HG03039 (cell line): ENCODE data around the gene ISG15.
"Not testable (repeated sequence)": the region's sequence is repeated elsewhere in the genome, so short reads cannot be mapped to it uniquely, and the experiment has no call there.

Experiments used
- ATAC-seq: cut with Tn5 transposase; IDR thresholded peaks from one replicate; pipeline ENCODE4 v1.9.1; 2021; ENCODE audit warnings: mild to moderate bottlenecking, moderate library complexity; ENCODE audit not compliant: unreplicated experiment

The ISG15 gene

DNA sequence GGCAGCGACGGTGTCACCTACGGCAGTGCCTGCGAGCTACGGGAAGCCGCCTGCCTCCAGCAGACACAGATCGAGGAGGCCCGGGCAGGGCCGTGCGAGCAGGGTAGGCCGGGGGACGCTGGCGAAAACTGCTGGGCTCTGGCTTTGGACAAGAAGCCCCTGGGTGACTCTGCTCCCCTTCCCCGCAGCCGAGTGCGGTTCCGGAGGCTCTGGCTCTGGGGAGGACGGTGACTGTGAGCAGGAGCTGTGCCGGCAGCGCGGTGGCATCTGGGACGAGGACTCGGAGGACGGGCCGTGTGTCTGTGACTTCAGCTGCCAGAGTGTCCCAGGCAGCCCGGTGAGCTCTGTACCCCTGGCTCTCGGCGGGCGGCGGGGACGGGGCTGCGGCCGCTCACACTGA is 30.6 kb downstream of the ISG15 start:
- no peak for ATAC-seq

DNA sequence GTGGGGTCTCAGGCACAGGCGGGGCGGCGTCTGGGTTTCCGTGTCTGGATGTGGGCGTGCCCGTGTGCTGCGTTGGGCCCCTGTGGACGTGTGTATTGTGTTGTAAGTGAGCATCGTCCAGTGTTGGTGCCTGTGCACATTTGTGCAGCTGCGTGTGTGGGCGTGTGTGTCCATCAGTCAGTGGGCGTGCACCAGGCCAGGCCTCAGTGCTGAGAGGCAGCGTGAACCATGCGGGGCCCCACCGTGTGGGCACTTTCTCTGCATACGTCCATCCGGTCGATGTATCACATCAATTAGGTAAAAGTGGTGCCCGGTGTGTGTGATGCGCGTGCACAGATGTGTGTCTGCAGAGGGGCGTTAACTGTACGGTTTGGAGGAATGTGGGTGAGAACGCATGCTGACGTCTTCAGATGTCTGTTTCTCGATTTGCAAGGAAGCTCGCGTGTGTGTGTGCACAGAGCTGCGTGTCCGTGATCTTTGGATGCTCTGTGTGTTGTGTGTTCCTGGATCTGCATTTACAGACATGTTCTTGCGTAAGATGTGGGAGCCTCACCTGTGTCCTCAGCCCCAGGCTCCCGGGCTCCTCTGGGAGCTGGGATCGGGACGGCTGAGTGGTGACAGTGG is 31.3 kb downstream of the ISG15 start:
- no peak for ATAC-seq

DNA sequence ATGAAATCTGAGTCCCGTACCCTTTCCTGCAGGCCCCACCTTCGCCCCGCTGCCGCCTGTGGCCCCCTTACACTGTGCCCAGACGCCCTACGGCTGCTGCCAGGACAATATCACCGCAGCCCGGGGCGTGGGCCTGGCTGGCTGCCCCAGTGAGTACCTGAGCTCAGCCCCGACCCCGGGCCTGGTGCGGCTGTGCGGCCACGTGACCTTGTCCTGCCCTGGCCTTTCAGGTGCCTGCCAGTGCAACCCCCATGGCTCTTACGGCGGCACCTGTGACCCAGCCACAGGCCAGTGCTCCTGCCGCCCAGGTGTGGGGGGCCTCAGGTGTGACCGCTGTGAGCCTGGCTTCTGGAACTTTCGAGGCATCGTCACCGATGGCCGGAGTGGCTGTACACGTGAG is 31.8 kb downstream of the ISG15 start:
- ATAC-seq = no peak

DNA sequence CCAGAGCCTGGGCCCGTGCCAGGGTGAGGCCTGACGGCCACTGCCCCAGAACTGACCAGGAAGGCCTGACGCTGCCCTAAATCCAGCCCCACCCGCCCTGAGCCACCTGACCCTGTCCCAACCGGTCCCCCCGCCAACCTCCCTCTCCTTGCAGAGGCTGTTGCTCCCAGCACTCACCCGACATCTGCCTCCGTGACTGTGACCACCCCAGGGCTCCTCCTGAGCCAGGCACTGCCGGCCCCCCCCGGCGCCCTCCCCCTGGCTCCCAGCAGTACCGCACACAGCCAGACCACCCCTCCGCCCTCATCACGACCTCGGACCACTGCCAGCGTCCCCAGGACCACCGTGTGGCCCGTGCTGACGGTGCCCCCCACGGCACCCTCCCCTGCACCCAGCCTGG is 32.9 kb downstream of the ISG15 start:
- no peak for ATAC-seq

DNA sequence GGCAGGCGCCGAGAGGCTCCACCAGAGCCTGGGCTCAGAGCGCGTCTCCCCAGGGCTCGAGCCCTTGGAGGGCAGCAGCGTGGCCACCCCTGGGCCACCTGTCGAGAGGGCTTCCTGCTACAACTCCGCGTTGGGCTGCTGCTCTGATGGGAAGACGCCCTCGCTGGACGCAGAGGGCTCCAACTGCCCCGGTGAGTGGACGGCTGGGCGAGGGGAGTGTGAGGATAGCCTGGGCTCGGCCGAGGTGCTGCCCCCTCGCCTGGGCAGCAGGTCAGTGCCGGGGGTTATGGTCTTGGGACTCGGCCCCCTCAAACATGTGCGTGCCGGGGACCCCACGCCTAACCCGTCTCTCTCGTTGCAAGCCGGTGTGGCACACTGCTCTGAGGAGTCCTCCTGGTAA is 33.5 kb downstream of the ISG15 start:
- no peak for ATAC-seq

DNA sequence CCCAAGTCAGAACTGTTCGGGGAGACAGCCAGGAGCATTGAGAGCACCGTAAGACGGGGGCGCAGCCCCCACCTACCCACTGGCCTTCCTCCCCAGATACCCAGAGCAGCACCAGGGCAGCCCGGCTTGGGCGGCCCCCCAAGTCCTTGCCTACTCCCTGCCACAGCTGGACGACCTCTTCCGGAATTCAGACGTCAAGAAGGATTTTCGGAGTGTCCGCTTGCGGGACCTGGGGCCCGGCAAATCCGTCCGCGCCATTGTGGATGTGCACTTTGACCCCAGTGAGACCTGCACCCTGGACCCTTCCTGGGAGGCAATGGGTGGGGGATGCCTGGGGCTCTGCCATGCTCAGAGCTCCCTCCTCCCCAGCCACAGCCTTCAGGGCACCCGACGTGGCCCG is 34.1 kb downstream of the ISG15 start:
- ATAC-seq = no peak

DNA sequence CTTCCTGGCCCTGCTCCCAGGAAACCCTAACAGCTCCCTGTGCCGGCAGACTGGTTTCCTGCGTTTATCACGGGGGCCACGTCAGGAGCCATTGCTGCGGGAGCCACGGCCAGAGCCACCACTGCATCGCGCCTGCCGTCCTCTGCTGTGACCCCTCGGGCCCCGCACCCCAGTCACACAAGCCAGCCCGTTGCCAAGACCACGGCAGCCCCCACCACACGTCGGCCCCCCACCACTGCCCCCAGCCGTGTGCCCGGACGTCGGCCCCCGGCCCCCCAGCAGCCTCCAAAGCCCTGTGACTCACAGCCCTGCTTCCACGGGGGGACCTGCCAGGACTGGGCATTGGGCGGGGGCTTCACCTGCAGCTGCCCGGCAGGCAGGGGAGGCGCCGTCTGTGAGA is 34.7 kb downstream of the ISG15 start:
- no peak for ATAC-seq

DNA sequence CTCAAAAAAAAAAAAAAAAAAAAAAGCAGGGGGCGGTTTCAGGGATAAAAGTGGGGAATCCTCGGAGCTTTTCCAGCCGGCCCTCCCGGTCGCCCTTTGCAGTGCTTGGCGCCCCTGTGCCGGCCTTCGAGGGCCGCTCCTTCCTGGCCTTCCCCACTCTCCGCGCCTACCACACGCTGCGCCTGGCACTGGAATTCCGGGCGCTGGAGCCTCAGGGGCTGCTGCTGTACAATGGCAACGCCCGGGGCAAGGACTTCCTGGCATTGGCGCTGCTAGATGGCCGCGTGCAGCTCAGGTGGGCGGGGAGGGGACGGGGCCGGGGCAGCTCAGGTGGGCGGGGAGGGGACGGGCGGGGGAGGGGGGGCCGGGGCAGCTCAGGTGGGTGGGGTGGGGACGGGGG is 35.5 kb downstream of the ISG15 start:
- no peak for ATAC-seq

DNA sequence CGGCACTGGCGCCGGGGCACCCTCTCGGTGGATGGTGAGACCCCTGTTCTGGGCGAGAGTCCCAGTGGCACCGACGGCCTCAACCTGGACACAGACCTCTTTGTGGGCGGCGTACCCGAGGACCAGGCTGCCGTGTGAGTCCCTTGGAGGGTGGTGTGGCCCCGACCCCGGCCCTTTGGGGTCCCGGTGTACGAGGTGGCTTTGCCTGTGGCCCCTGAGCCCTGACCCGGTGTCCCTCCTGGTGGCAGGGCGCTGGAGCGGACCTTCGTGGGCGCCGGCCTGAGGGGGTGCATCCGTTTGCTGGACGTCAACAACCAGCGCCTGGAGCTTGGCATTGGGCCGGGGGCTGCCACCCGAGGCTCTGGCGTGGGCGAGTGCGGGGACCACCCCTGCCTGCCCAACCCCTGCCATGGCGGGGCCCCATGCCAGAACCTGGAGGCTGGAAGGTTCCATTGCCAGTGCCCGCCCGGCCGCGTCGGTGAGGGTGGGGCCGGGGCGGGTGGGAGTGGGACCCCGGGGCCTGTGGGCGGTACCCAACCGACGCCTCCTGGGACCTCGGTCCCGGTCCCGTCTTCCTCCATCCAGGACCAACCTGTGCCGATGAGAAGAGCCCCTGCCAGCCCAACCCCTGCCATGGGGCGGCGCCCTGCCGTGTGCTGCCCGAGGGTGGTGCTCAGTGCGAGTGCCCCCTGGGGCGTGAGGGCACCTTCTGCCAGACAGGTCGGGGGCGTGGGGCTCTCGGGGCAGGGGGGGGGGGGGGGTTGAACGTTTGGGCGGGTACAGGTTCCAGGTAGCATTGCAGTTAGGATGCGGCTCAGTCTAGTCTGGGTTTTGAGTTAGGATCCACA is 36.2 kb downstream of the ISG15 start:
- ATAC-seq = no peak

DNA sequence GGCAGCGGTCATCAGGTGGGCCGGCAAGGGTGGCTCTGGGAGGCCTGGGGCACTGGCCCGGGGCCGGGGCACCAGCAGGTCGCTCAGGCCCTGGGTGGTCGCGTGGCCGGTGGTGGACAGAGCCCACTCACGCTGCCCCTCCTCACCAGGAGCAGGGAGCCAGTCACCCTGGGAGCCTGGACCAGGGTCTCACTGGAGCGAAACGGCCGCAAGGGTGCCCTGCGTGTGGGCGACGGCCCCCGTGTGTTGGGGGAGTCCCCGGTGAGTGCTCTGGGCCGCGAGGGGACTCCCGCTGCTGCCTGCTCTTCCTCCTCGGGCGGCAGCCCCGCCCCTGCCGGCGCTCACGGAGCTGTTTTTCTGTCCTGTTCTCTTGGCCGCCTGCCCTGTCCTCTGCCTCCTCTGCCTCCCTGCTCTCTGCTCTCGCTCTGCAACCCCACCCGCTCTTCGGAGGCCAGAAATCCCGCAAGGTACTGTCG is 37.3 kb downstream of the ISG15 start:
- ATAC-seq = no peak

DNA sequence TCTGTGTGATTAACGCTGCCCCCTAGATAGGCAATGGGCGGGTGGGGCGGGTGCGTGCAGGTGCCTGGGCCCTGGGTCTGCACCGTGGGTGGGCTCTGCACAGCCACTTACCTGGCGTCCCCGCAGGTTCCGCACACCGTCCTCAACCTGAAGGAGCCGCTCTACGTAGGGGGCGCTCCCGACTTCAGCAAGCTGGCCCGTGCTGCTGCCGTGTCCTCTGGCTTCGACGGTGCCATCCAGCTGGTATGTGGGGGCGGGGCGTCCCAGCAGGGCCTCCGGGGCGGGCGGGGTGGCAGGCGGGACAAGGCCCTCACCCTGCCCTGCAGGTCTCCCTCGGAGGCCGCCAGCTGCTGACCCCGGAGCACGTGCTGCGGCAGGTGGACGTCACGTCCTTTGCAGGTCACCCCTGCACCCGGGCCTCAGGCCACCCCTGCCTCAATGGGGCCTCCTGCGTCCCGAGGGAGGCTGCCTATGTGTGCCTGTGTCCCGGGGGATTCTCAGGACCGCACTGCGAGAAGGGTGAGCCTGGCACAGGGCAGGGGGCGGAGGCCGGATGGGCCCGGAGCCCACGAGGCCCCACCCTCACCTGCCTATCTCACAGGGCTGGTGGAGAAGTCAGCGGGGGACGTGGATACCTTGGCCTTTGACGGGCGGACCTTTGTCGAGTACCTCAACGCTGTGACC is 38.0 kb downstream of the ISG15 start:
- no peak for ATAC-seq

DNA sequence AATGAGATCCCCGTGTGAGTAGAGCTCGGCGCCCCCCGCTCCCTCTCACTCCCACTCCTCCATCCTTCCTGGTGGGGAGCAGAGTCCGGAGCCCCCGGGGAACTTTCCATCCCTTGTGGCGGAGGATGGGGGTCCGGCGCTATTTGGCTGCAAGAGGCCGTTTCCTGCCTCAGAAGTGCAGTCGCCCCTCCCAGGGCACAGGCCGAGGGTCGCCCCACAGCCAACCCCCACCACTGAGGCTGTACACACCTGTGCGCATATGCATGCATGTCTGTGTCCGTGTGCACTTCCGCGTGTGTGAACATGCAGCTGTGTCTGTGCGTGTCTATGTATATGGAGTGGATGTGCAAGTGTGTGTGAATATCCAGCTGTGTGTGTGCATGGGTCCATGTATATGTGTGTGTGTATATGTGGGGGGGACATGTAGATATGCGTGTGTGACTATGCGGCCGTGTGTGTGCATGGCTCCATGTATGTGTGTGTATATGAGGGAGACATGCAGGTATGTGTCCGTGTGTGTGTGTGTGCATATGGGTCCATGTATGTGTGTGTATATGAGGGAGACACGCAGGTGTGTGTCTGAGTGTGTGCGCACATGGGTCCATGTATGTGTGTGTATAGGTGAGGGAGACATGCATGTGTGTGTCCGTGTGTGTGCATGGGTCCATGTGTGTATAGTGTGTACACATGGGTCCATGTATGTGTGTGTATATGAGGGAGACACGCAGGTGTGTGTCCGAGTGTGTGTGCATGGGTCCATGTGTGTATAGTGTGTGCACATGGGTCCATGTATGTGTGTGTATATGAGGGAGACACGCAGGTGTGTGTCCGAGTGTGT is 38.9 kb downstream of the ISG15 start:
- no peak for ATAC-seq

DNA sequence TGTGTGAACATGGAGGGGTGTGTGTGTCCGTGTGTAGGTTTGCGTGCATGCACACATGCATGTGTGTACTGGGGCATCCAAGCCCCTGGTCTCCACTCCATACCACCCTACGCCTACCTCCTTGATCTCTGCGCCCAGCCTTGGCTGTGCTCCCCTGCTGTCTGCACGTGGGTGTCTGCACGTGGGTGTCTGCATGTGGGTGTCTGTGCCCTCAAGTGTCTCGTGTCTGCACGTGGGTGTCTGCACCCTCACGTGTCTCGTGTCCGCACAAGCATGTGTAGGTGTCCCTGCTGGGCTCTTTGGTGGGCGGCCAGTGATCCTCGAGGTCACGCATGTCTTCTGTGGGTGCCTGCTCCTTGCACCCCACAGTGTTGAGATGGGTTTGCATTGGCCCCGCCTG is 39.7 kb downstream of the ISG15 start:
- no peak for ATAC-seq

DNA sequence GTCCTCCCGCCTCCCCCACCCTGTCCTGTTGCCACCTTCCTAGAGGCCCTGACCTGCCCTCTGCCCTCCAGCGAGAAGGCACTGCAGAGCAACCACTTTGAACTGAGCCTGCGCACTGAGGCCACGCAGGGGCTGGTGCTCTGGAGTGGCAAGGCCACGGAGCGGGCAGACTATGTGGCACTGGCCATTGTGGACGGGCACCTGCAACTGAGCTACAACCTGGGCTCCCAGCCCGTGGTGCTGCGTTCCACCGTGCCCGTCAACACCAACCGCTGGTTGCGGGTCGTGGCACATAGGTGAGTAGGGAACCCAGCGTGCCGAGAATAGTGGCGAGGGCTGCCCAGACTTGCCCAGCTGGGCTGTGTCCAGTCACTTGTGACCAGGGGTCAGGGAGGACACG is 40.4 kb downstream of the ISG15 start:
- ATAC-seq = no peak

DNA sequence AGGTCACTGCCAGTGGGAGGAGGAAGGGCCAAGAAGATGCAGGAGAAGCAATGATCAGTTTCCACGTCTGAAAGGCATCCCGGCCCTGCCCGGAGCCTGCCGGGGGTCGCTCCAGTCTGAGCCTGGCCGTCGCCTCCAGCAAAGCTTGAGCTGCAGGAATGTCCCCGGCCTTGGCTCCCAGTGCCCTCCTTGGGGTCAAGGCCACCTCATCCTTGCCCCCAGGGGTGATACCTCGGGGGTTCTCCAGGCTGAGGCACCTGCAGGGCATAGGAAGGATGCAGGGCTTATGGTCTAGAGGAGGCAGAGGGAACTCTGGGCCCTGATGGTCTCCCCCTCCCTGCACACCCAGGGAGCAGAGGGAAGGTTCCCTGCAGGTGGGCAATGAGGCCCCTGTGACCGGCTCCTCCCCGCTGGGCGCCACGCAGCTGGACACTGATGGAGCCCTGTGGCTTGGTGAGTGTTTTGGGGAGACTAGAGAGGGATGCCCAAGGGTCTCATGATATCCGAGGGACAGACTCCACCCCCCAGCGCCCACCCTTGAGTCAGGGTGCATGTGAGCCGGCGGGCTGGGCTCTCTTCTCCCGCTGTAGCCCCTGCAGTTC is 40.9 kb downstream of the ISG15 start:
- no peak for ATAC-seq

DNA sequence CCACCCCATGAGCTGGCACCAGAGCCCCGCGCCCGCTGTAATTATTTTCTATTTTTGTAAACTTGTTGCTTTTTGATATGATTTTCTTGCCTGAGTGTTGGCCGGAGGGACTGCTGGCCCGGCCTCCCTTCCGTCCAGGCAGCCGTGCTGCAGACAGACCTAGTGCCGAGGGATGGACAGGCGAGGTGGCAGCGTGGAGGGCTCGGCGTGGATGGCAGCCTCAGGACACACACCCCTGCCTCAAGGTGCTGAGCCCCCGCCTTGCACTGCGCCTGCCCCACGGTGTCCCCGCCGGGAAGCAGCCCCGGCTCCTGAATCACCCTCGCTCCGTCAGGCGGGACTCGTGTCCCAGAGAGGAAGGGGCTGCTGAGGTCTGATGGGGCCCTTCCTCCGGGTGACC is 41.7 kb downstream of the ISG15 start:
- no peak for ATAC-seq

DNA sequence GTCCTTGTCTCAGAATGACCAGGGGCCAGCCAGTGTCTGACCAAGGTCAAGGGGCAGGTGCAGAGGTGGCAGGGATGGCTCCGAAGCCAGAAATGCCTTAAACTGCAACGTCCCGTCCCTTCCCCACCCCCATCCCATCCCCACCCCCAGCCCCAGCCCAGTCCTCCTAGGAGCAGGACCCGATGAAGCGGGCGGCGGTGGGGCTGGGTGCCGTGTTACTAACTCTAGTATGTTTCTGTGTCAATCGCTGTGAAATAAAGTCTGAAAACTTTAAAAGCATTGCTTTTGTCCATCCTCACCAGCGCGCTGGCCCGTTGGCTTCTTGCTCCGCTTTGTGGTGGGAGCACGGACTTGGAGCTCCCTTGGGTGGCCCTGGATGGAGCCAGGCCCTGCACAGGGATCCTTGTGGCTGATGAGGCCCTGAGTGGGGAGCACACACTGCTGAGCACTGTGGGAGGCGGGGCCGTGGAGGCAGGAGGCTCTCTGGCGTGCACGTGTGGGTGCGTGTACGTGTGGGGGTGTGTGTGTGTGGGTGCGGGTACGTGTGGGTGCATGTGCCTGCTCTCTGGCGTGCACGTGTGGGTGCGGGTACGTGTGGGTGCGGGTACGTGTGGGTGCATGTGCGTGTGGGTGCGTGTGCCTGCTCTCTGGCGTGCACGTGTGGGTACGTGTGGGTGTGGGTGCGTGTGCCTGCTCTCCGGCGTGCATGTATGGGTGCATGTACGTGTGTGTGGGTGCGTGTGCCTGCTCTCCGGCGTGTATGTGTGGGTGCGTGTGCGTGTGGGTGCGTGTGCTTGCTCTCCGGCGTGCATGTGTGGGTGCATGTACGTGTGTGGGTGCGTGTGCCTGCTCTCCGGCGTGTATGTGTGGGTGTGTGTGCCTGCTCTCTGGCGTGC is 42.8 kb downstream of the ISG15 start:
- ATAC-seq = no peak

DNA sequence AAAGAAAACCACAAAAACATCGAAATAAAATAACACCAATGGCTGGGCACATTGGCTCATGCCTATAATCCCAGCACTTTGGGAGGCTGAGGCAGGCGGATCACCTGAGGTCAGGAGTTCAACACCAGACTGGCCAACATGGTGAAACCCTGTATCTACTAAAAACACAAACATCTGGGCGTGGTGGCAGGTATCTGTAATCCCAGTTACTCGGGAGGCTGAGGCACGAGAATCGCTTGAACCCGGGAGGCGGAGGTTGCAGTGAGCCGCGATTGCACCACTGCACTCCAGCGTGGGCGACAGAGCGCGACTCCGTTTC is 44.4 kb downstream of the ISG15 start:
- not testable (repeated sequence) for ATAC-seq

DNA sequence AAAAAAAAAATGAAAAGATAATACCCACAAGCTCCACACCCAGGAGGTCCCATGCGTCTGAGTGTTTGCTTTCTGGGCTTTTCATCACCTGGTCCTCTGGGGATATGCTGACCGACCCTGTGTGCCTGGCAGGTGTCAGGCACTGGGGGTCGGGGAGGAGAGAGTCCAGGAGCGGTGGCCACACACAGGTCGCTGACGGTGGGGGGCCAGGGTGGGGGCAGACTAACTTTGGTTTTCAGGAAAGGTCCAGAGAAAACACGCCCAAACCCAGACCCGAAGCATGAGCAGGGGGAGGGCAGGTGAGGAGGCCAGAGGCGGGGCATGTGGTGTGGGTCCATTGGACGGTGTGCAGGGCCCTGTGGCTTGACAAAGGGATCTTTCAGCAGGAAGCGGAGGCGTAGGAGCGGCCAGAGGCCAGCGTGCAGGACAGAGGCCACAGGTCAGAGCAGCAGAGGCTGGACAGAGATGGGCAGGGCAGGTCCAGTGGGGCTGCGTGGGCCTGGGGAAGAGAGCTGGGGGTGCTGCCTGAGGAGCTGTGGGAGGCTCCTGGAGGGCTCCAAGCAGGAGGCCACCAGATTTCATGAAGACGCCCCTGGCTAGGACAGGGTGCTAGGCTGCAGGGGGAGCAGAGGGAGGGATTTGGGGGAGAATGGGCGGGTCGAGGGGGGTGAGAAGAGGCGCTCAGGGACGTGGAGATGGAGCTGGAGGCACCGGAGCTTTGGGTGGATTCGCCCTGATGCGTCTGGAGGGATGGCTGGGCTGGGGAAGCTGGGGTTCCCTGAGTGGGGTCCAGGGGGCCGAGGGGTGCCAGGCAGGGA is 45.0 kb downstream of the ISG15 start:
- ATAC-seq = no peak
